T47D (cell line): Measurements from ENCODE around the gene TRMT10C.
"Not testable (repeated sequence)": the region's sequence is repeated elsewhere in the genome, so short reads cannot be mapped to it uniquely, and the experiment has no call there.

Source experiments
- DNase-seq, 2 experiments: peaks; one replicate each; pipeline versions ENCODE4 v3.0.0 to v3.0.0-alpha.2; 2011 to 2012; ENCODE audit warnings: low read depth in 1 of 2, low spot score in 1 of 2
- JUND ChIP-seq: IDR thresholded peaks from 2 replicates; pipeline ENCODE4 v1.6.1; 2012; ENCODE audit warnings: low read depth
- in situ Hi-C: cut with HindIII; loops from 2 replicates; pipeline ENCODE4 v1.10.0; 2016; ENCODE audit warnings: low sequenced_read_pairs, low pct_unique_long_range_greater_than_20kb

TRMT10C gene

DNA sequence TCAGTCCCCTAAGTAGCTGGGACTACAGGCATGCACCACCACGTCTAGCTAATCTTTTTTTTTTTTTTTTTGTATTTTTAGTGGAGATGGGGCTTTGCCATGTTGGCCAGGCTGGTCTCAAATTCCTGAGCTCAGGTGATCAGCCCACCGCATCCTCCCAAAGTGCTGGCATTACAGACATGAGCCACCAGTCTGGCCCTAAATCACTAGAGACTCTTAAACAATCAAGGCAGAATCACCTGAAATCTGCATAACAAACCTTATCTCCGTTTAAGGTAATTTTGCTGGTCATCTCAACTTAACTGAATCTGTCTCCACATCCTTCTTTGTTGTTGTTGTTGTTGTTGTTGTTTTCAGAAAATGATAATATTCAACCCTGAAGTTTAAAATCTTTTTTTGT is 5.6 kb upstream of the TRMT10C start:
- no peak for DNase-seq
- no peak for TF ChIP-seq JUND
- in situ Hi-C loops, result no loop called here

DNA sequence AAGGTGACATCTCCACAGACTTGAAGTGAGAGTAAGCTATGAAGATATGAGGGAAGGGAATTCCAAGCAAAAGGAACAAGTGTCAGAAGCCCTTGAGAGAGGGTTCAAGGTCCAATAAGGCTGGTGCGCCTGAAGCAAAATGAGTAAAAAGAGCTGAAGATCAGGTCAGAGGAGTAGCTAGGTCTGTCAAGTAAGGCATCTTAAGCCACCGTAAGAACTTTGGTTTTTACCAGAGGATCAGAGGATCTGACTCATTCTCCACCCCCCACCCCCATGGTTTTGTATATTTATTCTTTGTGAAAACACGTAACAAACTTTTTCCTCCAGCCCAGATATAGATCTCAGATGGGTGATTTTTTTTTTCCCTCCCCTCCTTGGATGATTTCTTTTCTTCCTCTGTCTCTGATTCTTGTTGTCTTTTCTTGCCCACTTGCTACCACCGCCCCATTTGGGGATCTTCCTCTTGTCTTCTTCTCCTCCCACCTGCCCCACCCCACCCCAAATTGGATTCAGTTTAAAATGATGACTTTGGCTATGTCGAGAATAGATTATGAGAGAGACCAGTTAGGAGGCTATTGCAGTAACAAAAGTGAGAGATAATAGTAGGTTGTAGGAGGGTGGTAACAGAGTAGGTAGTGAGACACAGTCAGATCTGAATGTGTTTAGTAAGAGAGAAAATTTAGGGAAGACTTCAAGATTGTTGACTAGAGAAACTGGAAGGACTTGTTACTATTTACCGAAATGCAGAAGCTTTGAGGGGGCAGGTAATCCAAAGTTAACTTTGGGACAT is 6.1 kb downstream of the TRMT10C start:
- DNase-seq, result no peak
- in situ Hi-C loops, result no loop called here

DNA sequence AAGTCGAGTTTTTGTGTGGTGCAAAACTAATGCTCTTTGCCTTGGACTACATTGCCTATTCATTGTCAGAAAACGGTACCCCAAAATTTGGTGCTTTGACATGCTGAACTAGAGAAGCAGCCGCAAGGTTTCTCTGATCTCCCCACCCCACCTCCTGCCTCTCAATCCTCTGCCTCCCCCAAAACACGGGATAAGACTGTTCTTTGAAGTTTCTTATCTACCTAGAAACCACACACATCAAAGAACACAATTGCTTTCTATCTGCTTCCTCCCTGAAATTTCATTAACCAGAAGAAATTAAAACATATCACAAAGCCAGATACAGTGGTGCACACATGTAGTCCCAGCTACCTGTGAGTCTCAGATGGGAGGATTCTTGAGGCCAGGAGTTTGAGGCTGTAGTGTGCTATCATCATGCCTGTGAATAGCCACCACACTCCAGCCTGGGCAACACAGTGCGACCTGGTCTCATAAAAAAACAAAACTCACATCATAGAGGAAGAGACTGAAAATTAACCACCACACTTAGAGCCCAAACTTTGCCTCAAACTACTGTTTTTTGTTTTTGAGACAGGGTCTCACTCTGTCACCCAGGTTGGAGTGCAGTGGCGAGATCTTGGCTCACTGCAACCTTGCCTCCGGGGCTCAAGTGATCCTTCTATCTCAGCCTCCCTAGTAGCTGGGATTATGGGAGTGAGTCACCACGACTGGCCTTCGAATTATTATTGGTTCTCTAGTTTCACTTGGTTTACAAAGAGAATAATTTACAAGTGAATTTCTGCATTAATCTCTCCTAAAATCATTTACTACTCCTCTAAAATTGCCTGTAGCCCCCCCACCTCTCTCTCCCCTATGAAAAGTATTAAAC is 9.6 kb downstream of the TRMT10C start:
- no peak for DNase-seq
- in situ Hi-C loops, result no loop called here
- no peak for TF ChIP-seq JUND

More for the DNA sequence above, 6.1 kb downstream of the TRMT10C start:
- TF ChIP-seq JUND, result no peak

DNA sequence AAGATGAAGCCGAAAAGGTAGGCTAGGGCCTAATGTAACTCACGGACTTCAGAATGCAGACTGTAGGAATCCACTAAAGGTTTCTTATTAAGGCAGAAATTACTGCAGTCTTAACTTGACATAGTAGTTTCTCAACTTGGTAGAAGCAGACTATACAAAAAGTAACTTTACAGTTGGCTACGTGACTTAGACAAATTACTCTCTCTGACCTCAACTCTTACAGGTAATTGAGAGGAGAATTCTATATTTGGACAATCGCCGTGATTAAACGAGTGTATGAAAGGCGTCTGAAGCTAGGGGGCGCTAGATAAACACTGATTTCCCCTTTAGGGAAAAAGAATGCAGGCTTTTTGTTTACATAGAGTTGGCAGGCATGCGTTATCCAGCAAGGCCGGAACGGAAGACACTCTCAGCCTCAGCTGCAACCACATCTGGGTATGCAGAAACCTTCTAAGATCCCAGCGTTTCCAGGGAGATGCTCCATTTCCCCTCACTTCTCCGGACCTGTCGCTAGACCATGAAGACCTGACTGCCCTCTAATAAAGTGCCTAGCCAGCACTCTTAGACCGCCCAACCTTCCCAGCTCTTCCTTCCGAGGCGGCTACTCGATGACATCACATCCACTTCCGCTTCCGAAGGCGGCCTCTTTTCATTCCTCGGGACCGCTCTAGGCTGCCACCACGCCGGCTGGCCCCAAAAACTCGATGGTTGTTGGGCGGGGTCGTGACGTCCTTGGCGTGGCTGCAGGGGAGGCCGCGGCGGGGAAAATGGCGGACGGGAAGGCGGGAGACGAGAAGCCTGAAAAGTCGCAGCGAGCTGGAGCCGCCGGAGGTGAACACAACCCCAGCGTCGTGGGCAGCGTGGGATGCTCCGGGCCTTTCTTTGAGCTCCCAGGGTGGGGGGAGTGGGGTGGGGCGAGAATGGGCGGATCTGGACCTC is 12.1 kb downstream of the TRMT10C start, which contains the start of gene PCNP:
TSS of gene PCNP (plus strand) at position 732 of the 939 bp plus-strand sequence. CDS start at position 768, 36 bp downstream.
- no peak for TF ChIP-seq JUND
- in situ Hi-C loops, result no loop called here
- DNase-seq, result peak; percentile 78 to 99

DNA sequence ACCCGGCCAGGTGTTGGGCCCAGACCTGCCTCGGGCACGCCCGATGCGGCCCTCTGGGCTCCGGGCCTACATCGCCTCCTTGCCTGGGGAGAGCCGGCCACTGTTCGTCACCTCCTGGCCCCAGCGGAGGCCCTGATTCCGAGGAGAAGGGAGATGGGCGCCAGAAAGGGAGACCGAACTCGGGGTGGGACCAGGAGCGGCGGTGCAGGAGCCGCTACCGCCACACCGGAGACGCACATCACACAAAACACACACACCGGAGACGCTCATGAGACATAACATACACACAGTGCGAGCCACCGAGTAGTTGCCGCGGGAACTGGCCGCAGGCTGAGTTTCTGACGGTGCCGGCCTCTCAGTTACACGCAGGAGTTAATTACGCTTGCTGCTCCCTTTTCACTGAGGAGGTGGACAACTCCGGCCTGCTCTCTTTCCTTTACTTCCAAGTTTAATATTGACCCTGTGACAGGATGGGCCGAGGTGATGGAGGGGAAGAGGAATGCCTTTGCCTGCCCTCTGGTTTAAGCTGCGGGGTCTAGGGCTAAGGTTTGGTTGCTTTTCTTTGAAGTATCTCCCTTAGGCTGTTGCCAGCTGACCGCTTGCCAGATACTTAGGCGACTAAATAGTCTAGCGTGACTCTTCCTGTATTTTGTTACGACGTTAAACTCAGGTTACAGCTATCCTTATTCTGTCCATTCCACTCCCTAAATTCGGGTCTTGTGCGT is 12.9 kb downstream of the TRMT10C start:
- TF ChIP-seq JUND, result no peak
- DNase-seq, result peak in 1 of 2 experiments; percentile 57
- in situ Hi-C loops, result no loop called here

DNA sequence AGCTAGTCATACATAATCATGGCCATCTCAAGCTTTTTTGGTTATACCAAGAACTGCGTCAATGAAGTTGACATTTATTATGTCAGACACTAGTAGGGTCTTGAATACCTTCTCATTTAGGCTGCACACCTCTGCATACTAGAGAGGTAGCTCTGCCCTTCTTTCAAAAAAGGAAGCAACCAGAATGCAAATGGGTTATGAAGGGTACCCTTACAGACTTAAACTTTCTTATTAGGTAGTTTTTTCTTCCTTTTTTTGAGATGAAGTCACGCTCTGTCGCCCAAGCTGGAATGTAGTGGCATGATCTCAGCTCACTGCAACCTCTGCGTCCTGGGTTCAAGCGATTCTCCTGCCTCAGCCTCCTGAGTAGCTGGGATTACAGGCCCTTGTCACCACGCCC is 15.6 kb downstream of the TRMT10C start:
- no peak for TF ChIP-seq JUND
- DNase-seq, result no peak
- in situ Hi-C loops, result no loop called here

DNA sequence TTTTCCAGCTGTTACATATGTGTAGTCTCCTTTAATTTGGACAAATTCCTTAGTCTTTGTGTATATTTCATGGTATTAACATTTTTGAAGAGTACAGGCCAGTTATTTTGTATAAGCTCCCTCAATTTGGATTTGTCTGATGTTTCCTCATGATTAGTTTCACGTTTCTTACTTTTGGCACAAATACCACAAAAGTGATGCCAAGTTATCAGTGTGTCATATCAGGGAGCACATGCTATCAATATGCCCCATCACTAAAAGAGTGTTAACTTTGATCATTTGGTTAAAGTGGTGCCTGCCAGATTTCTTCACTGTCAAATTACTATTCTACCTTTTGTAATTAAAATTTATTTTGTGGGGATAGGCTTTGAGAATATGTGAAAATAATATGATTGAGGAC is 26.9 kb downstream of the TRMT10C start:
- in situ Hi-C loops, result no loop called here

DNA sequence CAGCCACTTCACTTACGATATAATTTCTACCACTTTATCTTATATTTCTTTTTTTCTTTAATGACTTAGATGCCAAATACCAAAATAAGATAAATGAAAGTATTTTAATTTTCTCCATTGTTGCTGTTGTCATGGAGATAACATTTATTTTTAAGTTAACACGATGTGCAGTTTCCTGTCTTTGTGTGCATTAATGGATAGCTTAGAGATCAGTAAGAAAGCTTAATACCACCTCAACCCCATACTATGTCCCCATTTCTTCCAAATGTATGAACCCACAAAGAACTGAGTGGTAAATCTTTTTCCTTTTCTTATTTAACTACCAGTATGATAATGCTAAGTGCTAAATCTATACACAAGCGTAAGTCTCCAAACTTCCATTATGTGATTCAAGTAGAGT is 29.4 kb downstream of the TRMT10C start:
- in situ Hi-C loops, result no loop called here
- no peak for DNase-seq
- TF ChIP-seq JUND, result no peak

More for the DNA sequence above, 26.9 kb downstream of the TRMT10C start:
- DNase-seq, result no peak
- no peak for TF ChIP-seq JUND

DNA sequence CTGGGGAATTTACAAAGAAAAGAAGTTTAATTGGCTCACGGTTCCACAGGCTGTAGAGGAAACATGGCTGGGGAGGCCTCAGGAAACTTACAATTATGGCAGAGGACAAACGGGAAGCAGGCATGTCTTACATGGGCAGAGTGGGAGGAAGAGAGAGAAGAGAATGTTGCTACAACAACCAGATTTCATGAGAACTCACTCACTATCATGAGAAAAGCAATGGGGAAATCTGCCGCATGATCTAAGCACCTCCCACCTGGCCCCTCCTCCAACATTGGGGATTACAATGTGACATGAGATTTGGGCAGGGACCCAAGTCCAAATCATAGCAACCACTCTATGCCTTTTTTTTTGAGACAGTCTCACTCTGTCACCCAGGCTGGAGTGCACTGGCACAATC is 41.1 kb downstream of the TRMT10C start:
- in situ Hi-C loops, result no loop called here

DNA sequence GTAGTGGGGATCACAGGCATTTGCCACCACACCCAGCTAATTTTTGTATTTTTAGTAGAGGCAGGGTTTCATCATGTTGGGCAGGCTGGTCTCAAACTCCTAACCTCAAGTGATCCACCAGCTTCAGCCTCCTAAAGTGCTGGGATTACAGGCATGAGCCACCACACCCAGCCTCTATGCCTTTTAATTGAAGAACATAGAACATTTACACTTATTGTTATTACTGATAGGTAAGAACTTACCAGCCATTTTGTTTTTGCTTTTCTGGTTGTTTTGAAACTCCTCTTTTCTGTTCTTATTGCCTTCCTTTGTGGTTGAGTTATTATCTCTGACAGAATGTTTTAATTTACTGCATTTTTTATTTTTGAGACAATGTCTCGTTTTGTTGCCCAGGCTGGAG is 41.5 kb downstream of the TRMT10C start:
- DNase-seq, result no peak
- TF ChIP-seq JUND, result no peak
- in situ Hi-C loops, result no loop called here

More for the DNA sequence above, 41.1 kb downstream of the TRMT10C start:
- no peak for DNase-seq
- no peak for TF ChIP-seq JUND

DNA sequence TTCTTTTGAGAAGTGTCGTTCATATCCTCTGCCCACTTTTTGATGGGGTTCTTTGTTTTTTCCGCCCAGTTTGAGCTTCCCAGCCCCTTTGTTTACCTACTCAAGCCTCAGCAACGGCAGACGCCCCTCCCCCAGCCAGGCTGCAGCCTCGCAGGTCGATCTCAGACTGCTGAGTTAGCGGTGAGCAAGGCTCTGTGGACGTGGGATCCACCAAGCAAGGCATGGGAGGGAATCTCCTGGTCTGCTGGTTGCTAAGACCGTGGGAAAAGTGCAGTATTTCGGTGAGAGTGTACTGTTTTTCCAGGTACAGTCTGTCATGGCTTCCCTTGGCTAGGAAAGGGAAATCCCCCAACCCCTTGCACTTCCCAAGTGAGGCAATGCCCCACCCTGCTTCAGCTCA is 43.7 kb downstream of the TRMT10C start:
- in situ Hi-C loops, DNase-seq: not testable (repeated sequence)
